GM23338 (cell line): ENCODE measurements around the gene LRRN4CL. TPM values are rescaled to one million over a fixed set of nuclear protein-coding genes. Genes with fewer than 3 reads are reported as not detected.

Experiments
- ATAC-seq: fragments of 200-7000 bp; cut with Tn5 transposase; 3 replicates; pipeline ENCODE4 v1.9.1; 2020
- DNase-seq: peaks from one replicate; pipeline ENCODE4 v3.0.0-alpha.2; 2015; ENCODE audit warnings: low spot score
- H2AFZ ChIP-seq: fragments of 200-600 bp; sonication (generic); 2 replicates; pipeline ENCODE4 v1.8.0; 2016; ENCODE audit warnings: antibody characterized with exemption, mild to moderate bottlenecking, moderate library complexity
- H3F3A ChIP-seq: fragments of 200-600 bp; sonication (generic); replicated peaks from 2 replicates; pipeline ENCODE4 v1.8.0; 2017; ENCODE audit warnings: antibody characterized with exemption, mixed run types, low read depth
- H3K27ac ChIP-seq: fragments of 200-600 bp; sonication (generic); 2 replicates; pipeline ENCODE4 v1.6.1; 2016; ENCODE audit warnings: low read depth
- H3K27me3 ChIP-seq: fragments of 200-600 bp; sonication (generic); 2 replicates; pipeline ENCODE4 v1.8.0; 2016; ENCODE audit warnings: mild to moderate bottlenecking, mixed run types, moderate library complexity; ENCODE audit not compliant: insufficient read depth
- H3K36me3 ChIP-seq: fragments of 200-600 bp; sonication (generic); 2 replicates; pipeline ENCODE4 v1.8.0; 2016; ENCODE audit warnings: mild to moderate bottlenecking; ENCODE audit not compliant: insufficient read depth
- H3K4me1 ChIP-seq: fragments of 200-600 bp; sonication (generic); 2 replicates; pipeline ENCODE4 v1.8.0; 2016; ENCODE audit warnings: mild to moderate bottlenecking, moderate library complexity; ENCODE audit not compliant: insufficient read depth
- H3K4me2 ChIP-seq: fragments of 200-600 bp; sonication (generic); 2 replicates; pipeline ENCODE4 v1.7.1; 2017; ENCODE audit warnings: mixed run types
- H3K4me3 ChIP-seq: fragments of 200-600 bp; sonication (generic); 2 replicates; pipeline ENCODE4 v1.6.1; 2016; ENCODE audit warnings: mixed run types
- H3K79me2 ChIP-seq: fragments of 200-600 bp; sonication (generic); replicated peaks from 2 replicates; pipeline ENCODE4 v1.8.0; 2017; ENCODE audit warnings: mild to moderate bottlenecking; ENCODE audit not compliant: insufficient read depth
- H3K9me2 ChIP-seq: fragments of 200-600 bp; sonication (generic); 2 replicates; pipeline ENCODE4 v1.8.0; 2017; ENCODE audit not compliant: insufficient read depth
- H4K20me1 ChIP-seq: fragments of 200-600 bp; sonication (generic); replicated peaks from 2 replicates; pipeline ENCODE4 v1.8.0; 2017; ENCODE audit warnings: mild to moderate bottlenecking; ENCODE audit not compliant: insufficient read depth
- H3K27ac Mint-ChIP-seq: 2 replicates; pipeline ENCODE4 v1.8.0; 2020; ENCODE audit warnings: inconsistent platforms, mild to moderate bottlenecking, moderate library complexity, mixed read lengths
- H3K27me3 Mint-ChIP-seq: 3 replicates; pipeline ENCODE4 v1.8.0; 2022; ENCODE audit warnings: low read depth, mild to moderate bottlenecking, moderate library complexity, mixed read lengths, inconsistent platforms; ENCODE audit not compliant: insufficient read depth, poor library complexity
- H3K36me3 Mint-ChIP-seq: 3 replicates; pipeline ENCODE4 v1.8.0; 2021; ENCODE audit warnings: low read depth, mild to moderate bottlenecking, inconsistent platforms, moderate library complexity, mixed read lengths
- H3K4me1 Mint-ChIP-seq: 3 replicates; pipeline ENCODE4 v1.8.0; 2020; ENCODE audit warnings: mild to moderate bottlenecking, inconsistent platforms, mixed read lengths
- H3K4me3 Mint-ChIP-seq: 3 replicates; pipeline ENCODE4 v1.8.0; 2021; ENCODE audit warnings: moderate library complexity, mild to moderate bottlenecking, inconsistent platforms, mixed read lengths
- H3K9me3 Mint-ChIP-seq: 3 replicates; pipeline ENCODE4 v1.8.0; 2020; ENCODE audit warnings: moderate library complexity, mild to moderate bottlenecking, inconsistent platforms, mixed read lengths
- CREB1 ChIP-seq: fragments of 250-450 bp; sonication (Bioruptor Pico); IDR thresholded peaks from 2 replicates; pipeline ENCODE4 v1.5.0; 2020; ENCODE audit warnings: low read depth, mild to moderate bottlenecking, moderate library complexity
- EZH2 ChIP-seq: fragments of 200-600 bp; sonication (generic); IDR thresholded peaks from one replicate; pipeline ENCODE4 v1.8.0; 2017; ENCODE audit warnings: antibody characterized with exemption, mild to moderate bottlenecking, low read depth; ENCODE audit not compliant: unreplicated experiment
- JUNB ChIP-seq: IDR thresholded peaks from one replicate; pipeline ENCODE4 v1.6.1; 2016; ENCODE audit warnings: antibody characterized with exemption; ENCODE audit not compliant: unreplicated experiment
- POLR2AphosphoS5 ChIP-seq: IDR thresholded peaks from 2 replicates; pipeline ENCODE4 v1.6.1; 2016; ENCODE audit warnings: antibody characterized with exemption, low read depth
- REST ChIP-seq: IDR thresholded peaks from one replicate; pipeline ENCODE4 v1.6.1; 2018; ENCODE audit warnings: antibody characterized with exemption; ENCODE audit not compliant: unreplicated experiment
- STAT1 ChIP-seq: IDR thresholded peaks from one replicate; pipeline ENCODE4 v1.6.1; 2016; ENCODE audit warnings: antibody characterized with exemption; ENCODE audit not compliant: unreplicated experiment
- ZNF462 ChIP-seq: fragments of 250-450 bp; sonication (Bioruptor Pico); IDR thresholded peaks from 2 replicates; pipeline ENCODE4 v1.5.0; 2020; ENCODE audit warnings: mild to moderate bottlenecking, moderate library complexity
- polyA plus RNA-seq: library from polyadenylated mRNA; unstranded; fragments of >200 nt; fragmentation: Nextera tagmentation; extraction: Ambion mirVana; gene quantifications from 2 replicates; pipeline ENCODE4 v1.2.1, GENCODE V29; 2016
- total RNA-seq: library from RNA; depleted of rRNA; stranded (reverse); fragments of >200 nt; shearing (Covaris generic); gene quantifications from 2 replicates; pipeline ENCODE4 v1.2.3, GENCODE V29; 2014

The LRRN4CL gene
- total and polyA plus RNA-seq, 2 experiments from 2014 or later = 0.08 to 0.21 TPM

- peak within 1 kb of the TSS; percentile 100 for H3K4me2 ChIP-seq
- DNase-seq (peak; percentile 100), ATAC-seq (peak; percentile 97)
- peaks cover 48% of the 10 kb centered on the region for H3K79me2 ChIP-seq
- H3K9me2 ChIP-seq = no peaks in the 10 kb centered on the region
- peaks cover 10% of the 10 kb centered on the region; the same call in 1 of the 2 replicates for H3K36me3 ChIP-seq
- H2AFZ ChIP-seq = no peak within 1 kb of the TSS
- H3K4me3 ChIP-seq = peak within 1 kb of the TSS; percentile 100
- peak within 1 kb of the TSS; percentile 99 for H3K4me3 Mint-ChIP-seq
- H3K36me3 Mint-ChIP-seq = peaks cover 39% of the 10 kb centered on the region
- H3K9me3 Mint-ChIP-seq = peaks cover 2% of the 10 kb centered on the region; the same call in 1 of the 3 replicates
- no peaks in the 10 kb centered on the region; the same call in 1 of the 2 replicates for H3K4me1 ChIP-seq
- H3K27me3 Mint-ChIP-seq = peaks cover 10% of the 10 kb centered on the region
- TF ChIP-seq EZH2 (no peak), REST (no peak), POLR2AphosphoS5 (peak; percentile 90), STAT1 (no peak), CREB1 (CRISPR knock-in tag) (peak; percentile 83), ZNF462 (CRISPR knock-in tag) (no peak), JUNB (no peak)
- peaks cover 12% of the 10 kb centered on the region for H3K4me1 Mint-ChIP-seq
- no peaks in the 10 kb centered on the region for H3K27me3 ChIP-seq
- H4K20me1 ChIP-seq = peaks cover 19% of the 10 kb centered on the region
- peak within 1 kb of the TSS; percentile 96 for H3K27ac ChIP-seq
- H3K27ac Mint-ChIP-seq = peak within 1 kb of the TSS; percentile 98
- 0 out of 2 replicates have a peak, but pooled peaks cover 16% of the 10 kb centered on the region for H3F3A ChIP-seq
Measured at GRCh38 chr11:62645946-62646824, 43.1 kb downstream of the LRRN4CL start, which contains the start of gene GANAB. GANAB (minus strand) TSS chr11:62646613; CDS start chr11:62646599, 14 bp downstream.
